Gastrocnemius medialis (tissue), 4 donors: Measurements from ENCODE around the gene OGFR.

Source experiments
- POLR2A ChIP-seq, 2 donors: fragments of 450-650 bp; IDR thresholded peaks; one replicate each; pipeline ENCODE4 v1.6.1; 2017; ENCODE audit warnings: antibody characterized with exemption in 2 of 2, mild to moderate bottlenecking in 2 of 2, moderate library complexity in 2 of 2
- TF ChIP-seq, protein P1 (sequence below), 5 experiments: fragments of 450-650 bp in 3 of 5; fragments of 200-600 bp in 2 of 5; sonication (generic) in 2 of 5; IDR thresholded peaks in 4 of 5; conservative IDR thresholded peaks in 1 of 5; 1 replicate in 4 of 5; 2 replicates in 1 of 5; pipeline ENCODE4 v1.5.1; 2016 to 2019; ENCODE audit warnings: antibody characterized with exemption in 5 of 5, mild to moderate bottlenecking in 3 of 5, moderate library complexity in 3 of 5

GRCh38 chr20:62773845-62774714 is 30.6 kb upstream of the OGFR start:
- TF ChIP-seq, protein P1, sequence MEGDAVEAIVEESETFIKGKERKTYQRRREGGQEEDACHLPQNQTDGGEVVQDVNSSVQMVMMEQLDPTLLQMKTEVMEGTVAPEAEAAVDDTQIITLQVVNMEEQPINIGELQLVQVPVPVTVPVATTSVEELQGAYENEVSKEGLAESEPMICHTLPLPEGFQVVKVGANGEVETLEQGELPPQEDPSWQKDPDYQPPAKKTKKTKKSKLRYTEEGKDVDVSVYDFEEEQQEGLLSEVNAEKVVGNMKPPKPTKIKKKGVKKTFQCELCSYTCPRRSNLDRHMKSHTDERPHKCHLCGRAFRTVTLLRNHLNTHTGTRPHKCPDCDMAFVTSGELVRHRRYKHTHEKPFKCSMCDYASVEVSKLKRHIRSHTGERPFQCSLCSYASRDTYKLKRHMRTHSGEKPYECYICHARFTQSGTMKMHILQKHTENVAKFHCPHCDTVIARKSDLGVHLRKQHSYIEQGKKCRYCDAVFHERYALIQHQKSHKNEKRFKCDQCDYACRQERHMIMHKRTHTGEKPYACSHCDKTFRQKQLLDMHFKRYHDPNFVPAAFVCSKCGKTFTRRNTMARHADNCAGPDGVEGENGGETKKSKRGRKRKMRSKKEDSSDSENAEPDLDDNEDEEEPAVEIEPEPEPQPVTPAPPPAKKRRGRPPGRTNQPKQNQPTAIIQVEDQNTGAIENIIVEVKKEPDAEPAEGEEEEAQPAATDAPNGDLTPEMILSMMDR (IDR thresholded peaks at IDR 0.05 in 4 of 5, conservative IDR thresholded peaks at IDR 0.05 in 1 of 5): no peak
- TF ChIP-seq POLR2A (IDR thresholded peaks at IDR 0.05): no peak
